Measurements from ENCODE around the gene TCTA.

DNA sequence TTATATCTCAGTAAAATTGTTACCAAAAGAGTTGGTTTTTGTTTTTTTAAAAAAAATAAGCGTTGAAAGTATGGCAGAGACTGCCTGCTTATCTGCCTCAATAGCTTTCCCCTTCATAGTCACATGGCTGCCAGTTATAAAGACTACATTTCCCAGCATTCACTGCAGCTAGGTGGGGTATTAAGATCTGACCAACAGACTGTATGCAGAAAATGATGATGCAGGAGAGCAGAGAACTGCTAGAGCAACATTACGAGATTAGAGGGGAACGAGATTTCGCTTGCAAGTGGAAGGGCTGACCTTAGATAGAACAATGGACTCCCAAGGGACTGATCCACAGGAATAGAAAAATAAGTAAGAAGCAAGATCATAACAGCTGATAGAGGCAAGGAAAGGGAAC, 14.8 kb upstream of the TCTA start:
- TF ChIP-seq, protein P1, sequence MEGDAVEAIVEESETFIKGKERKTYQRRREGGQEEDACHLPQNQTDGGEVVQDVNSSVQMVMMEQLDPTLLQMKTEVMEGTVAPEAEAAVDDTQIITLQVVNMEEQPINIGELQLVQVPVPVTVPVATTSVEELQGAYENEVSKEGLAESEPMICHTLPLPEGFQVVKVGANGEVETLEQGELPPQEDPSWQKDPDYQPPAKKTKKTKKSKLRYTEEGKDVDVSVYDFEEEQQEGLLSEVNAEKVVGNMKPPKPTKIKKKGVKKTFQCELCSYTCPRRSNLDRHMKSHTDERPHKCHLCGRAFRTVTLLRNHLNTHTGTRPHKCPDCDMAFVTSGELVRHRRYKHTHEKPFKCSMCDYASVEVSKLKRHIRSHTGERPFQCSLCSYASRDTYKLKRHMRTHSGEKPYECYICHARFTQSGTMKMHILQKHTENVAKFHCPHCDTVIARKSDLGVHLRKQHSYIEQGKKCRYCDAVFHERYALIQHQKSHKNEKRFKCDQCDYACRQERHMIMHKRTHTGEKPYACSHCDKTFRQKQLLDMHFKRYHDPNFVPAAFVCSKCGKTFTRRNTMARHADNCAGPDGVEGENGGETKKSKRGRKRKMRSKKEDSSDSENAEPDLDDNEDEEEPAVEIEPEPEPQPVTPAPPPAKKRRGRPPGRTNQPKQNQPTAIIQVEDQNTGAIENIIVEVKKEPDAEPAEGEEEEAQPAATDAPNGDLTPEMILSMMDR (IDR thresholded peaks at IDR 0.05; ENCODE audit: low read length) = no peak
- no peak for TF ChIP-seq EZH2 (IDR thresholded peaks at IDR 0.05; ENCODE audit: borderline replicate concordance, low read length)
